WTC11 (cell line): ENCODE data around the gene RAB35. TPM values are rescaled to one million over a fixed set of nuclear protein-coding genes. Genes with fewer than 3 reads are reported as not detected.

Experiments used
- ATAC-seq: fragments of 200-7000 bp; cut with Tn5 transposase; 2 replicates; pipeline ENCODE4 v1.10.0; 2021; ENCODE audit warnings: mild to moderate bottlenecking, moderate library complexity
- CTCF ChIA-PET: fragments of 300-600 bp; sonication (Branson Sonifier 250); formaldehyde crosslinking; loops from one replicate; lab custom pipeline; 2021; ENCODE audit warnings: antibody characterized with exemption; lab: Charles Lee
- POLR2A ChIA-PET: fragments of 350-600 bp; sonication (Branson Sonifier 250); formaldehyde crosslinking; loops from one replicate; lab custom pipeline; 2021; ENCODE audit warnings: antibody characterized with exemption; lab: Charles Lee
- DNase-seq: peaks from one replicate; pipeline ENCODE4 v3.0.0; 2021; ENCODE audit warnings: low spot score
- H3K27ac Mint-ChIP-seq: 2 replicates; pipeline ENCODE4 v1.8.0; 2021; ENCODE audit warnings: mixed read lengths
- H3K27me3 Mint-ChIP-seq: 2 replicates; pipeline ENCODE4 v1.8.0; 2021; ENCODE audit warnings: low read depth, mild to moderate bottlenecking, moderate library complexity, mixed read lengths
- H3K36me3 Mint-ChIP-seq: 2 replicates; pipeline ENCODE4 v1.8.0; 2021; ENCODE audit warnings: mixed read lengths
- H3K4me1 Mint-ChIP-seq: 2 replicates; pipeline ENCODE4 v1.8.0; 2022; ENCODE audit warnings: mixed read lengths
- H3K4me3 Mint-ChIP-seq: 2 replicates; pipeline ENCODE4 v1.8.0; 2021; ENCODE audit warnings: mild to moderate bottlenecking, moderate library complexity, mixed read lengths
- H3K9me3 Mint-ChIP-seq: 2 replicates; pipeline ENCODE4 v1.8.0; 2021; ENCODE audit warnings: mixed read lengths
- ATF6 ChIP-seq: sonication (generic); formaldehyde crosslinking; IDR thresholded peaks from 2 replicates; pipeline ENCODE4 v1.8.1; 2023; ENCODE audit warnings: mild to moderate bottlenecking, missing genetic modification reagents
- CREB1 ChIP-seq: sonication (generic); formaldehyde crosslinking; IDR thresholded peaks from 2 replicates; pipeline ENCODE4 v1.8.0; 2023; ENCODE audit warnings: mild to moderate bottlenecking, missing genetic modification reagents
- E2F1 ChIP-seq: sonication (generic); formaldehyde crosslinking; IDR thresholded peaks from 2 replicates; pipeline ENCODE4 v1.8.0; 2022; ENCODE audit warnings: mild to moderate bottlenecking, missing genetic modification reagents
- EMX1 ChIP-seq: fragments of 250-450 bp; sonication (Bioruptor Pico); IDR thresholded peaks from 2 replicates; pipeline ENCODE4 v1.8.0; 2021; ENCODE audit warnings: mild to moderate bottlenecking
- GTF2I ChIP-seq: fragments of 250-450 bp; sonication (Bioruptor Pico); conservative IDR thresholded peaks from 2 replicates; pipeline ENCODE4 v1.4.0; 2021; ENCODE audit warnings: mild to moderate bottlenecking
- HMGXB4 ChIP-seq: sonication (generic); formaldehyde crosslinking; IDR thresholded peaks from 2 replicates; pipeline ENCODE4 v1.8.1; 2023; ENCODE audit warnings: mild to moderate bottlenecking, moderate library complexity, missing genetic modification reagents
- IRF2 ChIP-seq: sonication (generic); formaldehyde crosslinking; IDR thresholded peaks from 2 replicates; pipeline ENCODE4 v1.8.0; 2022; ENCODE audit warnings: low read depth, missing genetic modification reagents, borderline replicate concordance
- NR3C1 ChIP-seq: sonication (generic); formaldehyde crosslinking; conservative IDR thresholded peaks from 2 replicates; pipeline ENCODE4 v1.8.1; 2023; ENCODE audit warnings: low read depth, mild to moderate bottlenecking, missing genetic modification reagents
- OVOL2 ChIP-seq: fragments of 250-450 bp; sonication (Bioruptor Pico); IDR thresholded peaks from 2 replicates; pipeline ENCODE4 v1.9.0; 2021; ENCODE audit warnings: mild to moderate bottlenecking, borderline replicate concordance
- PRDM15 ChIP-seq: sonication (generic); formaldehyde crosslinking; IDR thresholded peaks from 2 replicates; pipeline ENCODE4 v1.8.0; 2022; ENCODE audit warnings: missing genetic modification reagents
- PRRX2 ChIP-seq: fragments of 250-450 bp; sonication (Bioruptor Pico); IDR thresholded peaks from 2 replicates; pipeline ENCODE4 v1.8.0; 2021; ENCODE audit warnings: mild to moderate bottlenecking
- RELA ChIP-seq: sonication (generic); formaldehyde crosslinking; IDR thresholded peaks from 2 replicates; pipeline ENCODE4 v1.8.1; 2022; ENCODE audit warnings: missing genetic modification reagents, mild to moderate bottlenecking, borderline replicate concordance
- SOX15 ChIP-seq: fragments of 250-450 bp; sonication (Bioruptor Pico); IDR thresholded peaks from 2 replicates; pipeline ENCODE4 v1.9.0; 2021; ENCODE audit warnings: mild to moderate bottlenecking
- STAT6 ChIP-seq: sonication (generic); formaldehyde crosslinking; conservative IDR thresholded peaks from 2 replicates; pipeline ENCODE4 v1.8.1; 2023; ENCODE audit warnings: mild to moderate bottlenecking, low read depth, missing genetic modification reagents, moderate library complexity
- TCF7 ChIP-seq: sonication (generic); formaldehyde crosslinking; IDR thresholded peaks from 2 replicates; pipeline ENCODE4 v1.8.0; 2022; ENCODE audit warnings: mild to moderate bottlenecking, low read depth, missing genetic modification reagents, moderate library complexity
- ZNF396 ChIP-seq: fragments of 250-450 bp; sonication (Bioruptor Pico); IDR thresholded peaks from 2 replicates; pipeline ENCODE4 v1.8.0; 2021; ENCODE audit warnings: mild to moderate bottlenecking, moderate library complexity, borderline replicate concordance
- ZNF671 ChIP-seq: fragments of 250-450 bp; sonication (Bioruptor Pico); IDR thresholded peaks from 2 replicates; pipeline ENCODE4 v1.8.0; 2021; ENCODE audit warnings: mild to moderate bottlenecking
- total RNA-seq: library from RNA; stranded (reverse); gene quantifications from 3 replicates; pipeline ENCODE4 v1.2.3, GENCODE V29; 2021

The RAB35 gene
- total RNA-seq, 1 experiment from 2014 or later, result 44.5 TPM

- no peak for TF ChIP-seq STAT6 (CRISPR knock-in tag)
- no peak for TF ChIP-seq ZNF396 (CRISPR knock-in tag)
- no peak for TF ChIP-seq CREB1 (CRISPR knock-in tag)
- TF ChIP-seq ZNF671 (CRISPR knock-in tag), result no peak
- TF ChIP-seq PRDM15 (CRISPR knock-in tag), result no peak
Measured at GRCh38 chr12:120132054-120132836, 15.7 kb upstream of the RAB35 start (continued).

GRCh38 chr12:120131116-120131515 is 14.6 kb upstream of the RAB35 start:
- ATAC-seq (no peak), DNase-seq (no peak)
- CTCF ChIA-PET, result no interaction called here
- H3K4me1 Mint-ChIP-seq, result peaks cover 15% of the 10 kb centered on the region
- H3K4me3 Mint-ChIP-seq, result no peak overlapping the region
- H3K36me3 Mint-ChIP-seq, result peaks cover 82% of the 10 kb centered on the region
- TF ChIP-seq IRF2 (CRISPR knock-in tag), result no peak
- no peak overlapping the region for H3K27ac Mint-ChIP-seq
- POLR2A ChIA-PET, result no interaction called here
- H3K27me3 Mint-ChIP-seq, result no peaks in the 10 kb centered on the region
- H3K9me3 Mint-ChIP-seq, result no peaks in the 10 kb centered on the region

GRCh38 chr12:120130011-120130410 is 13.5 kb upstream of the RAB35 start:
- TF ChIP-seq PRRX2 (no peak), RELA (no peak), E2F1 (CRISPR knock-in tag) (no peak), EMX1 (CRISPR knock-in tag) (no peak), SOX15 (CRISPR knock-in tag) (no peak), HMGXB4 (no peak), ZNF396 (CRISPR knock-in tag) (no peak), NR3C1 (CRISPR knock-in tag) (no peak), TCF7 (CRISPR knock-in tag) (no peak), OVOL2 (CRISPR knock-in tag) (no peak), GTF2I (CRISPR knock-in tag) (no peak), ATF6 (CRISPR knock-in tag) (no peak)
- peaks cover 15% of the 10 kb centered on the region for H3K4me1 Mint-ChIP-seq
- no peak for ATAC-seq
- ChIA-PET CTCF (no interaction called here), POLR2A (no interaction called here)
- no peaks in the 10 kb centered on the region for H3K9me3 Mint-ChIP-seq
- no peak overlapping the region for H3K4me3 Mint-ChIP-seq
- peaks cover 77% of the 10 kb centered on the region for H3K36me3 Mint-ChIP-seq
- H3K27me3 Mint-ChIP-seq, result no peaks in the 10 kb centered on the region
- H3K27ac Mint-ChIP-seq, result peak overlapping the region; percentile 49; the same call in 1 of the 2 replicates
- DNase-seq, result no peak
